Suprapubic skin (tissue), 3 donors: ENCODE data around the gene PRSS33.

Experiments used
- EP300 ChIP-seq: sonication (generic); formaldehyde crosslinking; IDR thresholded peaks from one replicate; pipeline ENCODE4 v1.6.1; 2017; ENCODE audit warnings: antibody characterized with exemption
- POLR2A ChIP-seq, 2 donors: fragments of 450-650 bp; IDR thresholded peaks; one replicate each; pipeline ENCODE4 v1.6.1; 2017; ENCODE audit warnings: antibody characterized with exemption in 2 of 2, mild to moderate bottlenecking in 2 of 2, moderate library complexity in 2 of 2
- TF ChIP-seq, protein P1 (sequence below), 2 donors: fragments of 200-600 bp in 1 of 2; fragments of 450-650 bp in 1 of 2; sonication (generic) in 1 of 2; IDR thresholded peaks; one replicate each; pipeline ENCODE4 v1.5.1; 2016 to 2019; ENCODE audit warnings: antibody characterized with exemption in 2 of 2, mild to moderate bottlenecking in 1 of 2, moderate library complexity in 1 of 2

GRCh38 chr16:2830355-2830695, 43.0 kb upstream of the PRSS33 start:
- TF ChIP-seq, protein P1, sequence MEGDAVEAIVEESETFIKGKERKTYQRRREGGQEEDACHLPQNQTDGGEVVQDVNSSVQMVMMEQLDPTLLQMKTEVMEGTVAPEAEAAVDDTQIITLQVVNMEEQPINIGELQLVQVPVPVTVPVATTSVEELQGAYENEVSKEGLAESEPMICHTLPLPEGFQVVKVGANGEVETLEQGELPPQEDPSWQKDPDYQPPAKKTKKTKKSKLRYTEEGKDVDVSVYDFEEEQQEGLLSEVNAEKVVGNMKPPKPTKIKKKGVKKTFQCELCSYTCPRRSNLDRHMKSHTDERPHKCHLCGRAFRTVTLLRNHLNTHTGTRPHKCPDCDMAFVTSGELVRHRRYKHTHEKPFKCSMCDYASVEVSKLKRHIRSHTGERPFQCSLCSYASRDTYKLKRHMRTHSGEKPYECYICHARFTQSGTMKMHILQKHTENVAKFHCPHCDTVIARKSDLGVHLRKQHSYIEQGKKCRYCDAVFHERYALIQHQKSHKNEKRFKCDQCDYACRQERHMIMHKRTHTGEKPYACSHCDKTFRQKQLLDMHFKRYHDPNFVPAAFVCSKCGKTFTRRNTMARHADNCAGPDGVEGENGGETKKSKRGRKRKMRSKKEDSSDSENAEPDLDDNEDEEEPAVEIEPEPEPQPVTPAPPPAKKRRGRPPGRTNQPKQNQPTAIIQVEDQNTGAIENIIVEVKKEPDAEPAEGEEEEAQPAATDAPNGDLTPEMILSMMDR (IDR thresholded peaks at IDR 0.05) = no peak
- TF ChIP-seq POLR2A (IDR thresholded peaks at IDR 0.05) (no peak), EP300 (no peak)
